ENCODE results near the gene MFSD6L. TPM values are rescaled to one million over a fixed set of nuclear protein-coding genes. Genes with fewer than 3 reads are reported as not detected.

The MFSD6L gene
- total RNA-seq, 1 experiment from 2014 or later: 4.0 TPM

DNA sequence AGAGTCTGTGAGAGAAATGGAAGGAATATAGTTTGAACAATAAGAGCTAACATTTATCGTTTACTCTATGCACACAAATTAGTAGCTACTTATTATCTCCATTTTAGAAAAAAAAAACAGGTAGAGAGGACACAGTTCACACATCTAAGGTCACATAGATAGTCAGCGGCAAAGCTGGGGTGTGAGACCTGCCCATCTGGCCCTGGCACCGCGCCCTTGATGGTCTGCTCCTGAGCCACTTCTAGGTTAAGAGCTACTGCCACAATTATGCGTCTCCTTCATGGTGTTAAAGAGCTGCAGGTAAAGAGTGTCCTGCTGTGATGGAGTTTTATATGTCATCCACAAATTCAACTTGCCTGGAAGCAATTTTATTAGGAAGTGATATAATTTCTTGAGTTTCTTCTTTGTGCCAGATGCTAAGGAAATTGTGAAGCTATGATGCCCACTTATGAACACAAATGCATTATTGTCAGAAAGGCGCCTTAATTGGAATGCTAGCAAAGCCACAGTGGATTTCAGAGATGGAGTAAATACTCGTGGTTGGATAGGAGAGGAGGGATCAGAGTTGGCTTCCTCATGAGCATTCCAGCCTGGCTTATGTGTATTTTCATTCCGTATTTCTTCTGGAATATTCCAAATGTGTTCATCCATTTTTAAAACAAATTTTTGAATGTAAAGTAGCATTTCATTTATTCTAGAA lies 21.3 kb upstream of the MFSD6L start (continued):
- TF ChIP-seq, protein P1, sequence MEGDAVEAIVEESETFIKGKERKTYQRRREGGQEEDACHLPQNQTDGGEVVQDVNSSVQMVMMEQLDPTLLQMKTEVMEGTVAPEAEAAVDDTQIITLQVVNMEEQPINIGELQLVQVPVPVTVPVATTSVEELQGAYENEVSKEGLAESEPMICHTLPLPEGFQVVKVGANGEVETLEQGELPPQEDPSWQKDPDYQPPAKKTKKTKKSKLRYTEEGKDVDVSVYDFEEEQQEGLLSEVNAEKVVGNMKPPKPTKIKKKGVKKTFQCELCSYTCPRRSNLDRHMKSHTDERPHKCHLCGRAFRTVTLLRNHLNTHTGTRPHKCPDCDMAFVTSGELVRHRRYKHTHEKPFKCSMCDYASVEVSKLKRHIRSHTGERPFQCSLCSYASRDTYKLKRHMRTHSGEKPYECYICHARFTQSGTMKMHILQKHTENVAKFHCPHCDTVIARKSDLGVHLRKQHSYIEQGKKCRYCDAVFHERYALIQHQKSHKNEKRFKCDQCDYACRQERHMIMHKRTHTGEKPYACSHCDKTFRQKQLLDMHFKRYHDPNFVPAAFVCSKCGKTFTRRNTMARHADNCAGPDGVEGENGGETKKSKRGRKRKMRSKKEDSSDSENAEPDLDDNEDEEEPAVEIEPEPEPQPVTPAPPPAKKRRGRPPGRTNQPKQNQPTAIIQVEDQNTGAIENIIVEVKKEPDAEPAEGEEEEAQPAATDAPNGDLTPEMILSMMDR (IDR thresholded peaks at IDR 0.05): no peak
- no peak for TF ChIP-seq FOXK1 (CRISPR knock-in tag; IDR thresholded peaks at IDR 0.05)
- TF ChIP-seq HMGA2 (CRISPR knock-in tag; IDR thresholded peaks at IDR 0.05): no peak
- no peak for TF ChIP-seq GABPB1 (CRISPR knock-in tag; IDR thresholded peaks at IDR 0.05)
- no peak for TF ChIP-seq SMAD3 (CRISPR knock-in tag; IDR thresholded peaks at IDR 0.05; ENCODE audit: borderline replicate concordance)
- no peak for TF ChIP-seq KAT7 (CRISPR knock-in tag; IDR thresholded peaks at IDR 0.05; ENCODE audit: borderline replicate concordance)
- TF ChIP-seq, protein P2, sequence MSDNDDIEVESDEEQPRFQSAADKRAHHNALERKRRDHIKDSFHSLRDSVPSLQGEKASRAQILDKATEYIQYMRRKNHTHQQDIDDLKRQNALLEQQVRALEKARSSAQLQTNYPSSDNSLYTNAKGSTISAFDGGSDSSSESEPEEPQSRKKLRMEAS (CRISPR knock-in tag; IDR thresholded peaks at IDR 0.05): no peak
- TF ChIP-seq, protein P3, sequence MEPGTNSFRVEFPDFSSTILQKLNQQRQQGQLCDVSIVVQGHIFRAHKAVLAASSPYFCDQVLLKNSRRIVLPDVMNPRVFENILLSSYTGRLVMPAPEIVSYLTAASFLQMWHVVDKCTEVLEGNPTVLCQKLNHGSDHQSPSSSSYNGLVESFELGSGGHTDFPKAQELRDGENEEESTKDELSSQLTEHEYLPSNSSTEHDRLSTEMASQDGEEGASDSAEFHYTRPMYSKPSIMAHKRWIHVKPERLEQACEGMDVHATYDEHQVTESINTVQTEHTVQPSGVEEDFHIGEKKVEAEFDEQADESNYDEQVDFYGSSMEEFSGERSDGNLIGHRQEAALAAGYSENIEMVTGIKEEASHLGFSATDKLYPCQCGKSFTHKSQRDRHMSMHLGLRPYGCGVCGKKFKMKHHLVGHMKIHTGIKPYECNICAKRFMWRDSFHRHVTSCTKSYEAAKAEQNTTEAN (CRISPR knock-in tag; IDR thresholded peaks at IDR 0.05): no peak

DNA sequence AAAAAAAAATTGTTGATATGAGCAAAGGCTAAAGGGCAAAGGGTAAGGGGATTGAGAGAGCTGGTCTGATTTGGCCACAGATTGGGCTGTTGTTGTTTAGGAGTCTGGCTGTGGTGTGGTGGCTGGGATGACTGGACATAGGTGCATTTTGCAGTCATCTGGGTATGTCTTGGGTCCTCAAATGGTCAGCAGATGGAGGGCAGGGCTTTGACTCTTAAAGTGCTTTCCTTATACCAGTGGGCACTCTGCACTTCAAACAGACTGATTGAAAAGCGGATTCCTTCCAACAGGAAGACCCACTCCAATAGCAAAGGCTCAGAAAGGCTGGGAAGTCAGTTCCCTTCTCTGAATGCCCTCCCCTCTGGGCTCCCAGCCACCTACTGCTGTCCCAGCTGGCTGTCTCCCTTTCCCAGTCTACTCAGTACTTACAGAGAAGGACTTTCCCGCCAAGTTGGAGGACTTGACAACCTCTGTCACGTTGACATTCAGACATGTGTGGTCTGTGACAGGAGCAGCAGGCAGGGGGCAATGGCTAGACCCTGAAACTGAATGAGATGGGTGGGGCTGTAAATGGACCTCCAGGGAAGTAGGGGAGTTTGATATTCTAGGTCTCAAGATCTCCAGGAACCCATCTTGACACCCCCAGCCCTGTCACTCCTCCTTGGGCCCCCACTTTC lies 19.6 kb upstream of the MFSD6L start:
- Mint-ChIP-seq H3K36me3 (no peaks in the 10 kb centered on the region), H3K27ac (no peak overlapping the region), H3K4me3 (no peak overlapping the region), H3K4me1 (0 out of 2 replicates have a peak, but pooled peaks cover 2% of the 10 kb centered on the region), H3K9me3 (peaks cover 11% of the 10 kb centered on the region), H3K27me3 (ENCODE audit: low read depth) (peaks cover 5% of the 10 kb centered on the region; the same call in 1 of the 2 replicates)
- ATAC-seq (no peak), DNase-seq (ENCODE audit: low spot score) (no peak)
- POLR2A ChIA-PET: no interaction called here
- CTCF ChIA-PET: interaction anchor here (1.1 to 3.1 kb wide), 3 partner anchors 14 to 70 kb away, joined by 3 to 12 read pairs (median 5); no protein-coding TSS in a partner anchor
- TF ChIP-seq KAT7 (CRISPR knock-in tag; IDR thresholded peaks at IDR 0.05; ENCODE audit: borderline replicate concordance): no peak

DNA sequence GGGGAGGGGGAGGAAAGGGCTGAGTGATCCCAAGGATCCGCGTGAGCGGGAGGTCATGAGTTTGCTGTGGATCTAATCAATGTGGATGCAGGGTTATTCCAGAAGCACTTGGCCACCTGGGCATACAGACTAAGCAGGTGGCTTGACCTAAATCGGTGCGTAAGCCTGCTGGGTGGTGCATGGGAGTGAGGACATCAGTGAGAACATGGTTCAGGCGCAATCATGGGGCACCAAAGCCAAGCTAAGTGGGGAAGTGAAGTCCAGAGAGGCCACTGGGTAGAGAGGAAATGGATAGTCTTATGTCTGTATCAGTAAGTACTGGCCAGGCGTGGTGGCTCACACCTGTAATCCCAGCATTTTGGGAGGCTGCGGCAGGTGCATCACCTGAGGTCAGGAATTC lies 18.9 kb upstream of the MFSD6L start:
- H3K4me1 Mint-ChIP-seq: 0 out of 2 replicates have a peak, but pooled peaks cover 2% of the 10 kb centered on the region

More for the DNA sequence above, 18.9 kb upstream of the MFSD6L start:
- peaks cover 6% of the 10 kb centered on the region for H3K9me3 Mint-ChIP-seq
- H3K27ac Mint-ChIP-seq: no peak overlapping the region; the same call in 1 of the 2 replicates
- ATAC-seq (no peak), DNase-seq (ENCODE audit: low spot score) (no peak)
- POLR2A ChIA-PET: no interaction called here
- CTCF ChIA-PET: interaction anchor here (1.0 to 1.4 kb wide), 3 partner anchors 15 to 70 kb away, joined by 3 to 5 read pairs (median 3); no protein-coding TSS in a partner anchor
- no peak for TF ChIP-seq TP53 (CRISPR knock-in tag; IDR thresholded peaks at IDR 0.05)
- no peak for TF ChIP-seq NR3C1 (CRISPR knock-in tag; conservative IDR thresholded peaks at IDR 0.05; ENCODE audit: low read depth)
- TF ChIP-seq ZNF232 (CRISPR knock-in tag; IDR thresholded peaks at IDR 0.05): no peak
- TF ChIP-seq, protein P1 (IDR thresholded peaks at IDR 0.05): no peak
- TF ChIP-seq ZNF317 (CRISPR knock-in tag; IDR thresholded peaks at IDR 0.05; ENCODE audit: borderline replicate concordance, low read depth): no peak
- TF ChIP-seq JUN (CRISPR knock-in tag; IDR thresholded peaks at IDR 0.05): no peak
- H3K4me3 Mint-ChIP-seq: no peak overlapping the region
- H3K36me3 Mint-ChIP-seq: no peaks in the 10 kb centered on the region
- peaks cover 5% of the 10 kb centered on the region; the same call in 1 of the 2 replicates for H3K27me3 Mint-ChIP-seq (ENCODE audit: low read depth)

All from WTC11 (cell line).